Activated B cell treated with CpG ODN at 0.5 μM for 24 hours (primary cell): ENCODE data around the gene ANKRD31. TPM values are rescaled to one million over a fixed set of nuclear protein-coding genes. Genes with fewer than 3 reads are reported as not detected.
"Not testable (repeated sequence)": the region's sequence is repeated elsewhere in the genome, so short reads cannot be mapped to it uniquely, and the experiment has no call there.

Source experiments
- ATAC-seq: fragments of 200-7000 bp; cut with Tn5 transposase; one replicate; pipeline ENCODE4 v1.10.0; 2021; ENCODE audit warnings: low read depth, mild to moderate bottlenecking, moderate library complexity
- CTCF ChIA-PET: fragments of 350-600 bp; sonication (Branson Sonifier 250); formaldehyde crosslinking; loops from one replicate; lab custom pipeline; 2021; ENCODE audit warnings: antibody characterized with exemption; lab: Charles Lee
- POLR2A ChIA-PET: fragments of 350-600 bp; sonication (Branson Sonifier 250); formaldehyde crosslinking; loops from one replicate; lab custom pipeline; 2021; ENCODE audit warnings: antibody characterized with exemption; lab: Charles Lee
- DNase-seq: peaks from one replicate; pipeline ENCODE4 v3.0.0; 2022
- H3K27ac Mint-ChIP-seq: one replicate; pipeline ENCODE4 v1.8.0; 2020; ENCODE audit warnings: mixed read lengths
- H3K27me3 Mint-ChIP-seq: one replicate; pipeline ENCODE4 v1.8.0; 2021; ENCODE audit warnings: mixed read lengths
- H3K36me3 Mint-ChIP-seq: one replicate; pipeline ENCODE4 v1.8.0; 2021; ENCODE audit warnings: low read depth, mixed read lengths
- H3K4me1 Mint-ChIP-seq: one replicate; pipeline ENCODE4 v1.8.0; 2021; ENCODE audit warnings: mixed read lengths
- H3K4me3 Mint-ChIP-seq: one replicate; pipeline ENCODE4 v1.8.0; 2020; ENCODE audit warnings: mild to moderate bottlenecking, mixed read lengths
- H3K9me3 Mint-ChIP-seq: one replicate; pipeline ENCODE4 v1.8.0; 2020; ENCODE audit warnings: mixed read lengths
- intact Hi-C: fragments of 100-400 bp; cut with micrococcal nuclease; formaldehyde crosslinking; loops from one replicate; pipeline ENCODE4 v1.15.1; 2024
- total RNA-seq: library from RNA; stranded (reverse); gene quantifications from 2 replicates; pipeline ENCODE4 v1.2.3, GENCODE V29; 2022
- TF ChIP-seq, protein P1 (sequence below): fragments of 200-600 bp; IDR thresholded peaks from one replicate; pipeline ENCODE4 v1.8.0; 2022; ENCODE audit warnings: antibody characterized with exemption, mild to moderate bottlenecking

The ANKRD31 gene
- total RNA-seq, 1 donor from 2014 or later: 0.13 TPM

DNA sequence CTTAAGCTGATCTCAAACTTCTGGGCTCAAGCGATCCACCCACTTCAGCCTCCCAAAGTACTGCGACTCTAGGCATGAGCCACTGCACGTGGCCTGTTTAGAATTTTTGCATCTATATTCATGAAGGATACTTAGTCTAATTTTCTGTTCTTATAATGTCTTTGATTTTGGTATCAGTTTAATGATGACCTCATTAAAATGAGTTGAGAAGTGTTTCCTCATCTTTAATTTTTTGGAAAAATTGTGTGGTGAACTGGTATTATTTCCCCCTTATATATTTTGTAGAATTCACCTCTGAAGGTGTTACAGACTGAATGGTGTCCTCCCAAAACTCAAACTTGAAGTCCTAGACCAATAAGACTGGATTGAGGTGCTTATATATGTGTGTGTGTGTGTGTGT lies 46.5 kb downstream of the ANKRD31 start:
- H3K4me3 Mint-ChIP-seq: no peak overlapping the region
- TF ChIP-seq, protein P1, sequence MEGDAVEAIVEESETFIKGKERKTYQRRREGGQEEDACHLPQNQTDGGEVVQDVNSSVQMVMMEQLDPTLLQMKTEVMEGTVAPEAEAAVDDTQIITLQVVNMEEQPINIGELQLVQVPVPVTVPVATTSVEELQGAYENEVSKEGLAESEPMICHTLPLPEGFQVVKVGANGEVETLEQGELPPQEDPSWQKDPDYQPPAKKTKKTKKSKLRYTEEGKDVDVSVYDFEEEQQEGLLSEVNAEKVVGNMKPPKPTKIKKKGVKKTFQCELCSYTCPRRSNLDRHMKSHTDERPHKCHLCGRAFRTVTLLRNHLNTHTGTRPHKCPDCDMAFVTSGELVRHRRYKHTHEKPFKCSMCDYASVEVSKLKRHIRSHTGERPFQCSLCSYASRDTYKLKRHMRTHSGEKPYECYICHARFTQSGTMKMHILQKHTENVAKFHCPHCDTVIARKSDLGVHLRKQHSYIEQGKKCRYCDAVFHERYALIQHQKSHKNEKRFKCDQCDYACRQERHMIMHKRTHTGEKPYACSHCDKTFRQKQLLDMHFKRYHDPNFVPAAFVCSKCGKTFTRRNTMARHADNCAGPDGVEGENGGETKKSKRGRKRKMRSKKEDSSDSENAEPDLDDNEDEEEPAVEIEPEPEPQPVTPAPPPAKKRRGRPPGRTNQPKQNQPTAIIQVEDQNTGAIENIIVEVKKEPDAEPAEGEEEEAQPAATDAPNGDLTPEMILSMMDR: no peak
- ChIA-PET CTCF (no interaction called here), POLR2A (no interaction called here)
- no peaks in the 10 kb centered on the region for H3K27me3 Mint-ChIP-seq
- intact Hi-C loops: no loop called here
- H3K4me1 Mint-ChIP-seq: no peaks in the 10 kb centered on the region
- no peak overlapping the region for H3K27ac Mint-ChIP-seq
- H3K36me3 Mint-ChIP-seq: no peaks in the 10 kb centered on the region
- no peak for ATAC-seq
- DNase-seq: no peak
- no peaks in the 10 kb centered on the region for H3K9me3 Mint-ChIP-seq

DNA sequence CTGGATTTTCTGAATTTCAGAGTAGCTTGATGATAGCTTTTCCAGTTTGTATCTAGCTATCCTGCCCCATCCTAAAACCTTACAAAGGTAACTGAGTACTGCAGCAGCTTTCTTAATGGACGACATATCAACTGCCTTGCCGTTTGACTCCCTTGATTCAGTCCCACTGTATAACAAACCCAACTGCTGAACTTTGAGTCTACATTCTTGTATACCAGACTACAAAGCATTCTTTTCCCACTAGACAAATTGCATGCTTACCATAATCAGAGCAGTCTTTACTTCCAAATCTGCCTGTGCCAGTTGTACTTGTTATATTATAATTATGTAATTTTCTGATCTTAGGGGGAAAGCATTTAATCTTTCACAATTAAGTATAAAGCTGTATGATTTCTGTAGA lies 47.3 kb downstream of the ANKRD31 start:
- no peaks in the 10 kb centered on the region for H3K9me3 Mint-ChIP-seq
- ATAC-seq (no peak), DNase-seq (no peak)
- no peak overlapping the region for H3K4me3 Mint-ChIP-seq
- H3K4me1 Mint-ChIP-seq: no peaks in the 10 kb centered on the region
- CTCF ChIA-PET: no interaction called here
- POLR2A ChIA-PET: interaction anchor here (0.7 kb wide), 1 partner anchor 1728 kb away, joined by 3 read pairs; no protein-coding TSS in a partner anchor
- H3K27ac Mint-ChIP-seq: no peak overlapping the region
- TF ChIP-seq, protein P1: no peak
- H3K27me3 Mint-ChIP-seq: no peaks in the 10 kb centered on the region
- intact Hi-C loops: no loop called here
- no peaks in the 10 kb centered on the region for H3K36me3 Mint-ChIP-seq

DNA sequence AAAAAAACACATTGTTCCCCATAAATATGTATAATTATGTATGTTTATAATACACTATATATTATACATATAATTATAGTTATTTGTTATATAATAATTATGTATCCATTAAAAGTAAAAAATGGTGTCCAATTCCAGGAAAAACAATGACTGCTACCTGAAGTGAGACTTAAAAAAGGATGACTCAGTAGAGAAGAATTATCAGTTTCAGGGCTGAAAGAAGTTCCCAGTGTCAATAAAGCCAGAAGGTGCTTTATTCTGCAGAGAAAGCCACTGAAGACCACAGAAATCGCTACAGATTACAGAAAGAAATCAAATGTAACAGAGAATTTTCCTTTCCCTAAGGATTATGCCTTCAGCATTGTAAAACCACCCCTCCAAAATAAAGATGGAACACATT lies 50.9 kb downstream of the ANKRD31 start:
- POLR2A ChIA-PET: no interaction called here

DNA sequence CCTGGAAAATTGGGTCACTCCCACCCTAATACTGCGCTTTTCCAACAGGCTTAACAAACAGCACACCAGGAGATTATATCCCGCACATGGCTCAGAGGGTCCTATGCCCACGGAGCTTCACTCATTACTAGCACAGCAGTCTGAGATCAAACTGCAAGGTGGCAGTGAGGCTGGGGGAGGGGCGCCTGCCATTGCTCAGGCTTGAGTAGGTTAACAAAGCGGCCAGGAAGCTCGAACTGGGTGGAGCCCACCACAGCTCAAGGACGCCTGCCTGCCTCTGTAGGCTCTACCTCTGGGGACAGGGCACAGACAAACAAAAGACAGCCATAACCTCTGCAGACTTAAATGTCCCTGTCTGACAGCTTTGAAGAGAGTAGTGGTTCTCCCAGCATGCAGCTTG lies 60.7 kb downstream of the ANKRD31 start:
- H3K4me1 Mint-ChIP-seq, H3K36me3 Mint-ChIP-seq, CTCF ChIA-PET, H3K4me3 Mint-ChIP-seq, intact Hi-C loops, POLR2A ChIA-PET, H3K27me3 Mint-ChIP-seq, ATAC-seq, H3K9me3 Mint-ChIP-seq, DNase-seq, H3K27ac Mint-ChIP-seq: not testable (repeated sequence)

More for the DNA sequence above, 50.9 kb downstream of the ANKRD31 start:
- intact Hi-C loops: no loop called here
- Mint-ChIP-seq H3K27ac (no peak overlapping the region), H3K36me3 (no peaks in the 10 kb centered on the region), H3K9me3 (no peaks in the 10 kb centered on the region), H3K4me1 (no peaks in the 10 kb centered on the region), H3K4me3 (no peak overlapping the region), H3K27me3 (no peaks in the 10 kb centered on the region)
- ATAC-seq (no peak), DNase-seq (no peak)
- TF ChIP-seq, protein P1: no peak
- CTCF ChIA-PET: no interaction called here

DNA sequence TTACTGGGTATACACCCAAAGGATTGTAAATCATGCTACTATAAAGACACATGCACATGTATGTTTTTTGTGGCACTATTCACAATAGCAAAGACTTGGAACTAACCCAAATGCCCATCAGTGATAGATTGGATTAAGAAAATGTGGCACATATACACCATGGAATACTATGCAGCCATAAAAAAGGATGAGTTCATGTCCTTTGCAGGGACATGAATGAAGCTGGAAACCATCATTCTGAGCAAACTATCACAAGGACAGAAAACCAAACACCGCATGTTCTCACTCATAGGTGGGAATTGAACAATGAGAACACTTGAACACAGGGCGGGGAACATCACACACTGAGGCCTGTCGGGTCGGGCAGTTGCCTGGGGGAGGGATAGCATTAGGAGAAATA lies 61.8 kb downstream of the ANKRD31 start:
- H3K27me3 Mint-ChIP-seq, H3K4me3 Mint-ChIP-seq, H3K36me3 Mint-ChIP-seq, ATAC-seq, H3K9me3 Mint-ChIP-seq, intact Hi-C loops, POLR2A ChIA-PET, H3K4me1 Mint-ChIP-seq, CTCF ChIA-PET, DNase-seq, H3K27ac Mint-ChIP-seq: not testable (repeated sequence)

DNA sequence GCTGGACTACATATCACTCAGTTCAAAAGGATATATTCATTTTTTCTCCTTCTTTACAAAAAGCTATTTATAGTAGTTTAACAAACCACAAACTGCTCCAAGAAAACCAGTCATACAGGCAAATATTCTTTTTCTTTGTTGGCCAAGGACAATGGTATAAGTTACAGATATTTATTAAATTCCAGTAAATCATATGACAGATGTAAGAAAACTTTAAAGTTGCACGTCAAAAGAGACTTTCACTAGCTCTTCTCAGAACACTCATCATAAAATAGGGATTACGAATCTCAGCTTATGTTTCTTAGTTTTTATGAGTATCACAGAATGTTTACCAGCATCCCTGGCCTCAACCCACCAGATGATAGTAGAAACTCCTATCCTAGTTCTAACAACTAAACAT lies 67.2 kb downstream of the ANKRD31 start:
- ChIA-PET CTCF (no interaction called here), POLR2A (no interaction called here)
- no peak overlapping the region for H3K4me3 Mint-ChIP-seq
- peaks cover 2% of the 10 kb centered on the region for H3K9me3 Mint-ChIP-seq
- H3K27ac Mint-ChIP-seq: no peak overlapping the region
- intact Hi-C loops: no loop called here
- no peaks in the 10 kb centered on the region for H3K36me3 Mint-ChIP-seq
- no peaks in the 10 kb centered on the region for H3K4me1 Mint-ChIP-seq
- DNase-seq (no peak), ATAC-seq (no peak)
- no peaks in the 10 kb centered on the region for H3K27me3 Mint-ChIP-seq
- TF ChIP-seq, protein P1: no peak
